ENCODE measurements around the gene UBXN7. TPM values are rescaled to one million over a fixed set of nuclear protein-coding genes. Genes with fewer than 3 reads are reported as not detected.

UBXN7 gene
- total RNA-seq, 1 experiment from 2014 or later = 99.6 TPM

GRCh38 chr3:196440041-196440537, 7.9 kb upstream of the UBXN7 start:
- no peak for DNase-seq (ENCODE audit: low spot score)
- Mint-ChIP-seq H3K4me1 (0 out of 2 replicates have a peak, but pooled peaks cover 7% of the 10 kb centered on the region), H3K27me3 (ENCODE audit: low read depth) (no peaks in the 10 kb centered on the region), H3K36me3 (no peaks in the 10 kb centered on the region), H3K9me3 (no peaks in the 10 kb centered on the region), H3K4me3 (no peak overlapping the region), H3K27ac (no peak overlapping the region)
- ChIA-PET CTCF (interaction anchor here (0.6 kb wide), 2 partner anchors 11 to 18 kb away, joined by 3 read pairs; no protein-coding TSS in a partner anchor), POLR2A (no interaction called here)
- no peak for ATAC-seq
- no peak for TF ChIP-seq TEAD4 (CRISPR knock-in tag; IDR thresholded peaks at IDR 0.05)
- no peak for TF ChIP-seq NFE2L1 (CRISPR knock-in tag; IDR thresholded peaks at IDR 0.05)
- no peak for TF ChIP-seq ZNF138 (CRISPR knock-in tag; conservative IDR thresholded peaks at IDR 0.05)
- no peak for TF ChIP-seq RORB (CRISPR knock-in tag; IDR thresholded peaks at IDR 0.05)
- TF ChIP-seq ZNF317 (CRISPR knock-in tag; IDR thresholded peaks at IDR 0.05; ENCODE audit: borderline replicate concordance, low read depth) = no peak
- no peak for TF ChIP-seq EMX1 (CRISPR knock-in tag; IDR thresholded peaks at IDR 0.05)
- TF ChIP-seq SOX15 (CRISPR knock-in tag; IDR thresholded peaks at IDR 0.05) = no peak
- no peak for TF ChIP-seq MLX (CRISPR knock-in tag; IDR thresholded peaks at IDR 0.05)
- TF ChIP-seq IRF2 (CRISPR knock-in tag; IDR thresholded peaks at IDR 0.05; ENCODE audit: borderline replicate concordance, low read depth) = no peak
- no peak for TF ChIP-seq ESRRA (CRISPR knock-in tag; IDR thresholded peaks at IDR 0.05; ENCODE audit: borderline replicate concordance)
- TF ChIP-seq ATF2 (CRISPR knock-in tag; IDR thresholded peaks at IDR 0.05; ENCODE audit: borderline replicate concordance, low read depth) = no peak
- TF ChIP-seq PRRX2 (CRISPR knock-in tag; IDR thresholded peaks at IDR 0.05) = no peak

GRCh38 chr3:196431181-196432136, 768 bp downstream of the UBXN7 start:
- ChIA-PET CTCF (interaction anchor here (1.1 to 1.4 kb wide), 2 partner anchors 14 to 91 kb away, joined by 3 read pairs; no protein-coding TSS in a partner anchor), POLR2A (interaction anchor here (1.0 to 1.5 kb wide), 3 partner anchors 14 to 225 kb away, joined by 4 to 6 read pairs (median 4); partner anchors contain the start of gene DYNLT2B)
- peak; percentile 28 for DNase-seq (ENCODE audit: low spot score)
- Mint-ChIP-seq H3K36me3 (peaks cover 4% of the 10 kb centered on the region), H3K4me3 (peak overlapping the region; percentile 85), H3K27me3 (ENCODE audit: low read depth) (no peaks in the 10 kb centered on the region), H3K27ac (peak overlapping the region; percentile 88), H3K4me1 (peaks cover 14% of the 10 kb centered on the region), H3K9me3 (no peaks in the 10 kb centered on the region)
- peak; percentile 13 for ATAC-seq
- TF ChIP-seq, protein P1, sequence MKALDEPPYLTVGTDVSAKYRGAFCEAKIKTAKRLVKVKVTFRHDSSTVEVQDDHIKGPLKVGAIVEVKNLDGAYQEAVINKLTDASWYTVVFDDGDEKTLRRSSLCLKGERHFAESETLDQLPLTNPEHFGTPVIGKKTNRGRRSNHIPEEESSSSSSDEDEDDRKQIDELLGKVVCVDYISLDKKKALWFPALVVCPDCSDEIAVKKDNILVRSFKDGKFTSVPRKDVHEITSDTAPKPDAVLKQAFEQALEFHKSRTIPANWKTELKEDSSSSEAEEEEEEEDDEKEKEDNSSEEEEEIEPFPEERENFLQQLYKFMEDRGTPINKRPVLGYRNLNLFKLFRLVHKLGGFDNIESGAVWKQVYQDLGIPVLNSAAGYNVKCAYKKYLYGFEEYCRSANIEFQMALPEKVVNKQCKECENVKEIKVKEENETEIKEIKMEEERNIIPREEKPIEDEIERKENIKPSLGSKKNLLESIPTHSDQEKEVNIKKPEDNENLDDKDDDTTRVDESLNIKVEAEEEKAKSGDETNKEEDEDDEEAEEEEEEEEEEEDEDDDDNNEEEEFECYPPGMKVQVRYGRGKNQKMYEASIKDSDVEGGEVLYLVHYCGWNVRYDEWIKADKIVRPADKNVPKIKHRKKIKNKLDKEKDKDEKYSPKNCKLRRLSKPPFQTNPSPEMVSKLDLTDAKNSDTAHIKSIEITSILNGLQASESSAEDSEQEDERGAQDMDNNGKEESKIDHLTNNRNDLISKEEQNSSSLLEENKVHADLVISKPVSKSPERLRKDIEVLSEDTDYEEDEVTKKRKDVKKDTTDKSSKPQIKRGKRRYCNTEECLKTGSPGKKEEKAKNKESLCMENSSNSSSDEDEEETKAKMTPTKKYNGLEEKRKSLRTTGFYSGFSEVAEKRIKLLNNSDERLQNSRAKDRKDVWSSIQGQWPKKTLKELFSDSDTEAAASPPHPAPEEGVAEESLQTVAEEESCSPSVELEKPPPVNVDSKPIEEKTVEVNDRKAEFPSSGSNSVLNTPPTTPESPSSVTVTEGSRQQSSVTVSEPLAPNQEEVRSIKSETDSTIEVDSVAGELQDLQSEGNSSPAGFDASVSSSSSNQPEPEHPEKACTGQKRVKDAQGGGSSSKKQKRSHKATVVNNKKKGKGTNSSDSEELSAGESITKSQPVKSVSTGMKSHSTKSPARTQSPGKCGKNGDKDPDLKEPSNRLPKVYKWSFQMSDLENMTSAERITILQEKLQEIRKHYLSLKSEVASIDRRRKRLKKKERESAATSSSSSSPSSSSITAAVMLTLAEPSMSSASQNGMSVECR (CRISPR knock-in tag; IDR thresholded peaks at IDR 0.05; ENCODE audit: borderline replicate concordance) = no peak
- TF ChIP-seq ATF2 (CRISPR knock-in tag; IDR thresholded peaks at IDR 0.05; ENCODE audit: borderline replicate concordance, low read depth) = no peak
- TF ChIP-seq FOXK1 (CRISPR knock-in tag; IDR thresholded peaks at IDR 0.05) = 0 out of 2 replicates have a peak, but pooled peaks have one; percentile 30
